Neural progenitor cell (in vitro differentiated cells): ENCODE measurements around the gene SMOC2.

Source experiments
- EZH2 ChIP-seq: fragments of 200-600 bp; sonication (generic); IDR thresholded peaks from 2 replicates; pipeline ENCODE4 v1.6.1; 2017; ENCODE audit warnings: antibody characterized with exemption, mild to moderate bottlenecking, moderate library complexity
- TF ChIP-seq, protein P1 (sequence below): fragments of 200-600 bp; sonication (generic); IDR thresholded peaks from 2 replicates; pipeline ENCODE4 v1.5.1; 2017; ENCODE audit warnings: antibody characterized with exemption, mild to moderate bottlenecking

DNA sequence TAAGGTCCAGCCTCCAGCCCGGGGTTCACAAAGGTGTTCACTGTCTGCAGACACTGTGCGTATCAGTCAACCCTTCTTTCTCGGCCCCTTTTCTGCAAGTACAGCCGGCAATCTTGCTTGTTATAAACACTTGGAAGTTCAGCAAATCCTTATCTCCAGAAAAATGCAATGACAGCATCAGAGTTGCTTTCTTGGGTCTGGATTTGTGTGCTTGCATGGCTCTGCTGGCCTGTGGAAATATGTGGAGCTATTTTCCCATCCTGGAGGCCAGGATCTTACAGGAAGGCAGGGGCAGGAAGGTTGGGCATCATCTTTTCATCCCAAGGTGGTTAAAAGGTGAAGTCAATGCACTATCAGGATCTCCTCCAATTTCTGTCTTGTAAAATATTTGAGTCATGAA, 100.3 kb downstream of the SMOC2 start:
- TF ChIP-seq, protein P1, sequence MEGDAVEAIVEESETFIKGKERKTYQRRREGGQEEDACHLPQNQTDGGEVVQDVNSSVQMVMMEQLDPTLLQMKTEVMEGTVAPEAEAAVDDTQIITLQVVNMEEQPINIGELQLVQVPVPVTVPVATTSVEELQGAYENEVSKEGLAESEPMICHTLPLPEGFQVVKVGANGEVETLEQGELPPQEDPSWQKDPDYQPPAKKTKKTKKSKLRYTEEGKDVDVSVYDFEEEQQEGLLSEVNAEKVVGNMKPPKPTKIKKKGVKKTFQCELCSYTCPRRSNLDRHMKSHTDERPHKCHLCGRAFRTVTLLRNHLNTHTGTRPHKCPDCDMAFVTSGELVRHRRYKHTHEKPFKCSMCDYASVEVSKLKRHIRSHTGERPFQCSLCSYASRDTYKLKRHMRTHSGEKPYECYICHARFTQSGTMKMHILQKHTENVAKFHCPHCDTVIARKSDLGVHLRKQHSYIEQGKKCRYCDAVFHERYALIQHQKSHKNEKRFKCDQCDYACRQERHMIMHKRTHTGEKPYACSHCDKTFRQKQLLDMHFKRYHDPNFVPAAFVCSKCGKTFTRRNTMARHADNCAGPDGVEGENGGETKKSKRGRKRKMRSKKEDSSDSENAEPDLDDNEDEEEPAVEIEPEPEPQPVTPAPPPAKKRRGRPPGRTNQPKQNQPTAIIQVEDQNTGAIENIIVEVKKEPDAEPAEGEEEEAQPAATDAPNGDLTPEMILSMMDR = no peak
- TF ChIP-seq EZH2 = no peak
